Hippocampal formation (tissue), 2 donors: ENCODE data around the gene SLFN14.
"Not testable (repeated sequence)": the region's sequence is repeated elsewhere in the genome, so short reads cannot be mapped to it uniquely, and the experiment has no call there.

Experiments
- DNase-seq, 2 donors: peaks; one replicate each; lab custom pipeline; 2025; lab: John Stamatoyannopoulos, UW

SLFN14 gene

GRCh38 chr17:35521654-35522256, 38.9 kb downstream of the SLFN14 start:
- not testable (repeated sequence) for DNase-seq

- DNase-seq: no peak
Measured at GRCh38 chr17:35521150-35521549, 39.5 kb downstream of the SLFN14 start.

GRCh38 chr17:35519906-35520442, 40.6 kb downstream of the SLFN14 start:
- DNase-seq: no peak

- DNase-seq: no peak
Measured at GRCh38 chr17:35519439-35519838, 41.2 kb downstream of the SLFN14 start.

GRCh38 chr17:35518431-35518830, 42.2 kb downstream of the SLFN14 start:
- not testable (repeated sequence) for DNase-seq

- no peak for DNase-seq
Measured at GRCh38 chr17:35515027-35515426, 45.6 kb downstream of the SLFN14 start.

- no peak for DNase-seq
Measured at GRCh38 chr17:35514564-35514963, 46.1 kb downstream of the SLFN14 start.
